ENCODE results near the gene CCSER2.
"Not testable (repeated sequence)": the region's sequence is repeated elsewhere in the genome, so short reads cannot be mapped to it uniquely, and the experiment has no call there.

Gene CCSER2

GRCh38 chr10:84388148-84388547, 59.8 kb downstream of the CCSER2 start:
- no peak for DNase-seq (ENCODE audit: low read depth in 2 of 2, low spot score in 1 of 2)

GRCh38 chr10:84390364-84390763, 62.0 kb downstream of the CCSER2 start:
- no peak for DNase-seq (ENCODE audit: low read depth in 2 of 2, low spot score in 1 of 2)

GRCh38 chr10:84391326-84391725, 62.9 kb downstream of the CCSER2 start:
- DNase-seq (ENCODE audit: low read depth in 2 of 2, low spot score in 1 of 2) = no peak

- no peak for DNase-seq (ENCODE audit: low read depth in 2 of 2, low spot score in 1 of 2)
Measured at GRCh38 chr10:84392181-84392580, 63.8 kb downstream of the CCSER2 start.

- DNase-seq (ENCODE audit: low read depth in 2 of 2, low spot score in 1 of 2) = no peak
Measured at GRCh38 chr10:84395581-84395980, 67.2 kb downstream of the CCSER2 start.

GRCh38 chr10:84397735-84398144, 69.4 kb downstream of the CCSER2 start:
- no peak for DNase-seq (ENCODE audit: low read depth in 2 of 2, low spot score in 1 of 2)

- DNase-seq (ENCODE audit: low read depth in 2 of 2, low spot score in 1 of 2) = no peak
Measured at GRCh38 chr10:84398696-84399095, 70.3 kb downstream of the CCSER2 start.

- DNase-seq (ENCODE audit: low read depth in 2 of 2, low spot score in 1 of 2) = no peak
Measured at GRCh38 chr10:84401854-84402611, 73.6 kb downstream of the CCSER2 start.

GRCh38 chr10:84404783-84405182, 76.4 kb downstream of the CCSER2 start:
- DNase-seq (ENCODE audit: low read depth in 2 of 2, low spot score in 1 of 2) = no peak

GRCh38 chr10:84405662-84406061, 77.3 kb downstream of the CCSER2 start:
- no peak for DNase-seq (ENCODE audit: low read depth in 2 of 2, low spot score in 1 of 2)

- DNase-seq (ENCODE audit: low read depth in 2 of 2, low spot score in 1 of 2) = no peak
Measured at GRCh38 chr10:84406561-84406960, 78.2 kb downstream of the CCSER2 start.

- DNase-seq (ENCODE audit: low read depth in 2 of 2, low spot score in 1 of 2) = no peak
Measured at GRCh38 chr10:84407388-84408049, 79.1 kb downstream of the CCSER2 start.

GRCh38 chr10:84412482-84412881, 84.1 kb downstream of the CCSER2 start:
- no peak for DNase-seq (ENCODE audit: low read depth in 2 of 2, low spot score in 1 of 2)

- DNase-seq (ENCODE audit: low read depth in 2 of 2, low spot score in 1 of 2) = not testable (repeated sequence)
Measured at GRCh38 chr10:84414110-84414509, 85.7 kb downstream of the CCSER2 start.

- DNase-seq (ENCODE audit: low read depth in 2 of 2, low spot score in 1 of 2) = no peak
Measured at GRCh38 chr10:84415539-84416244, 87.3 kb downstream of the CCSER2 start.

- no peak for DNase-seq (ENCODE audit: low read depth in 2 of 2, low spot score in 1 of 2)
Measured at GRCh38 chr10:84416245-84416555, 87.8 kb downstream of the CCSER2 start.

- DNase-seq (ENCODE audit: low read depth in 2 of 2, low spot score in 1 of 2) = no peak
Measured at GRCh38 chr10:84423719-84424118, 95.3 kb downstream of the CCSER2 start.

- DNase-seq (ENCODE audit: low read depth in 2 of 2, low spot score in 1 of 2) = no peak
Measured at GRCh38 chr10:84424731-84425167, 96.4 kb downstream of the CCSER2 start.

- DNase-seq (ENCODE audit: low read depth in 2 of 2, low spot score in 1 of 2) = no peak
Measured at GRCh38 chr10:84427903-84428650, 99.7 kb downstream of the CCSER2 start.

GRCh38 chr10:84428711-84429110, 100.3 kb downstream of the CCSER2 start:
- DNase-seq (ENCODE audit: low read depth in 2 of 2, low spot score in 1 of 2) = no peak

GRCh38 chr10:84429926-84430520, 101.6 kb downstream of the CCSER2 start:
- peak in 1 of 2 donors; percentile 31 for DNase-seq (ENCODE audit: low read depth in 2 of 2, low spot score in 1 of 2)
